Neutrophil (primary cell): ENCODE data around the gene ESF1.

ENCODE experiments used
- H3K27ac ChIP-seq: fragments of 200-600 bp; sonication (generic); 2 replicates; pipeline ENCODE4 v1.5.1; 2016; ENCODE audit warnings: mild to moderate bottlenecking, moderate library complexity
- H3K27me3 ChIP-seq: fragments of 200-600 bp; sonication (generic); 2 replicates; pipeline ENCODE4 v1.6.0; 2016; ENCODE audit warnings: mild to moderate bottlenecking
- H3K36me3 ChIP-seq: fragments of 200-600 bp; sonication (generic); 2 replicates; pipeline ENCODE4 v1.5.1; 2017
- H3K4me1 ChIP-seq, 2 experiments: fragments of 200-600 bp in 1 of 2; sonication (generic) in 1 of 2; 1 replicate in 1 of 2; 2 replicates in 1 of 2; pipeline versions ENCODE4 v1.5.1 to v1.6.1; 2013 to 2016; ENCODE audit warnings: low read depth in 1 of 2, low read length in 1 of 2, mild to moderate bottlenecking in 1 of 2, moderate library complexity in 1 of 2; ENCODE audit not compliant: control insufficient read depth in 1 of 2, insufficient read depth in 1 of 2
- H3K4me3 ChIP-seq, 2 experiments: fragments of 200-600 bp in 1 of 2; sonication (generic) in 1 of 2; 1 replicate in 1 of 2; 2 replicates in 1 of 2; pipeline ENCODE4 v1.5.1; 2013 to 2016; ENCODE audit warnings: low read depth in 1 of 2, low read length in 1 of 2, mild to moderate bottlenecking in 1 of 2, moderate library complexity in 1 of 2
- H3K9me3 ChIP-seq: fragments of 200-600 bp; sonication (generic); 2 replicates; pipeline ENCODE4 v1.5.1; 2016
- CTCF ChIP-seq: fragments of 200-600 bp; sonication (generic); IDR thresholded peaks from 2 replicates; pipeline ENCODE4 v1.5.1; 2016; ENCODE audit warnings: antibody characterized with exemption

The ESF1 gene

GRCh38 chr20:13799040-13799439 is 14.3 kb upstream of the ESF1 start:
- Histone ChIP-seq H3K9me3 (no peaks in the 10 kb centered on the region), H3K4me1 (no peaks in the 10 kb centered on the region), H3K27ac (no peak overlapping the region), H3K36me3 (peaks cover 98% of the 10 kb centered on the region), H3K27me3 (no peaks in the 10 kb centered on the region), H3K4me3 (no peak overlapping the region)
- no peak for TF ChIP-seq CTCF

GRCh38 chr20:13794667-13795066 is 9.9 kb upstream of the ESF1 start:
- peaks cover 94% of the 10 kb centered on the region for H3K36me3 ChIP-seq
- no peaks in the 10 kb centered on the region for H3K27me3 ChIP-seq
- H3K27ac ChIP-seq = no peak overlapping the region
- no peaks in the 10 kb centered on the region for H3K9me3 ChIP-seq
- no peak overlapping the region for H3K4me3 ChIP-seq
- TF ChIP-seq CTCF = no peak
- no peaks in the 10 kb centered on the region for H3K4me1 ChIP-seq

DNA sequence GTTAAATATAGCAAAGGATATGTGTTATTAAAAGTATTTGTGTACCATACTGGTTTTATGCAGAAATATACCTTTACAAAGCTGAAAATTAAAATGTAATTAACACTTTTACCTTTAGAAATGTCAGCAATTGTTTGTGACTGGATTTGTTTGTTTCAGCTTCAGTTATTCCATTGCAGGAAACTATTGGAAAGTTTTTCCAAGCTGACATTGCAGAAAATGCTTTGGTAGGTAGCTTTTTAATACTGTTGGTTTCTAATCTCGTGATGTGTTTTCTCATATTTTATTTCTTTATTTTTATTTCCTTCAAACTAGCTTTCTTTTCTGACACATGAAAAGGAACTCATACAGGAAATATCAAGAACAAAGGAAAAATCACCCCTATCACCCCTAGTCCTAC is 8.3 kb upstream of the ESF1 start:
- H3K36me3 ChIP-seq = peaks cover 81% of the 10 kb centered on the region
- no peak overlapping the region for H3K27ac ChIP-seq

DNA sequence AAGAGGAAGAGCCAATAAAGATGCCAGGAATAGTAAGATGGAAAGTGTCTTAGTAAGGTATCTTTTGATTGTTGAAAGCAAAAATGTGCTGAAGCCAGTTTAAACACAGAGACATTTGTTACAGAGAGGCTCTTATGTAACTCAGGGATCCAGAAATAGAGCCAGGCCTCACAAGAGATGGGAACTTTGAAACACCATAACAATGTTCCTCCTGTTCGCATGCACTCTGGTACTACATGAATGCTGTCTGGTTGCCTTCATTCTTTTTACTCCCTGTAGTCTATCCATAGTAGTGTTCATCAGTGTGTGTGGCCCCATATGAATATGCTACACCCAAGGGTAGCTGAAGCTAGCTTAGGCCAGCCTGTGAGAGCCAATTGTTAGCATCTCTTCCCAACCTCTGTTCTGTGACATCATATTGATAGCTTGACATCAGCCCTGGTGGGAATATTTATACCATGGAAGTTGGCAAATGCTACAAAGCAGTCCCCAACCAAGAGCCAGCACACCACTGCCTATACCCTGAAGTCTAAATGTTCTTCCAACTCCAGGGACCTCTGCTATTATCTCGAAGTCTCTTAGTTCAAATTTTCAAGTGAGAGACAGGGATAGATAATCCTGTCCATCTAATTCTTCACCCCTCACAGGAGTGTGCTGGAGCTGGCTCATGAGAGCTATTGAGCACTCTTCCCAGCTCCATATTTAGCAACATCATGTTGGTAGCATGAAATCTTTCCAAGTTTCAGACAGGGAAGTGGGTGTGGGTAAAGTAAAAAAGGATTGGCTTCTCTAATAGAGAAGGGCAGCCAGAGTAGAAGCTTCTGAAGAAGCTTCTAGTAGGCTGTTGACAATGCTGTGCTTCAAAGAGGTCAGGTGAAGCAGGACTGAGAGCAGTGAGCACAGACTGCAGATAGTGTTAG is 7.1 kb upstream of the ESF1 start:
- no peak for TF ChIP-seq CTCF
- Histone ChIP-seq H3K9me3 (no peaks in the 10 kb centered on the region), H3K4me3 (no peak overlapping the region), H3K4me1 (peaks cover 11 to 13% of the 10 kb centered on the region in 2 experiments), H3K36me3 (peaks cover 69% of the 10 kb centered on the region), H3K27me3 (no peaks in the 10 kb centered on the region), H3K27ac (no peak overlapping the region)

More for the DNA sequence above, 8.3 kb upstream of the ESF1 start:
- peaks cover 4 to 5% of the 10 kb centered on the region in 2 experiments for H3K4me1 ChIP-seq
- H3K4me3 ChIP-seq = no peak overlapping the region
- H3K27me3 ChIP-seq = no peaks in the 10 kb centered on the region
- no peak for TF ChIP-seq CTCF
- no peaks in the 10 kb centered on the region for H3K9me3 ChIP-seq

DNA sequence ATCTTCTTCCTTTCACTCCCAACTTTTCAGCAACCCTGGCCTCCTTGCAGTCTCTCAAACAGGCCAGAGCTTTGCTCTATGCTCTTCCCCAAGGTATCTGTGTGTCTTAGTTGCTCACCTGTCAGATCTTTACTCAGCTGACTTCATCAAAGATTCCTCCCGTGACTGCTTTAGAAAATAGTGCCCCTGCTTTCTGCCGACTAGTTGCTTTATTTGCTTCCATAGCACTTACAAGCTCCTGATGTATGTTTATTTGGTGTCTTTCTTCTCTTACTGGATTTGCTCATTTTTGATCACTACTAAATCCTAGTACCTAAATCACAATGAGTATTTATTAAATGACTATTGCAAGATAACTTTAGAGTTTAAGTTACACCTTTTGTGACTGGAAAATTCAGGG is 6.0 kb upstream of the ESF1 start:
- Histone ChIP-seq H3K4me3 (no peak overlapping the region), H3K9me3 (no peaks in the 10 kb centered on the region), H3K27ac (no peak overlapping the region), H3K4me1 (peaks cover 22 to 24% of the 10 kb centered on the region in 2 experiments), H3K36me3 (peaks cover 59% of the 10 kb centered on the region), H3K27me3 (no peaks in the 10 kb centered on the region)
- no peak for TF ChIP-seq CTCF
